ENCODE data around the gene CSH1. TPM values are rescaled to one million over a fixed set of nuclear protein-coding genes. Genes with fewer than 3 reads are reported as not detected.

CSH1 gene
- total RNA-seq, 1 donor from 2014 or later, result not detected

DNA sequence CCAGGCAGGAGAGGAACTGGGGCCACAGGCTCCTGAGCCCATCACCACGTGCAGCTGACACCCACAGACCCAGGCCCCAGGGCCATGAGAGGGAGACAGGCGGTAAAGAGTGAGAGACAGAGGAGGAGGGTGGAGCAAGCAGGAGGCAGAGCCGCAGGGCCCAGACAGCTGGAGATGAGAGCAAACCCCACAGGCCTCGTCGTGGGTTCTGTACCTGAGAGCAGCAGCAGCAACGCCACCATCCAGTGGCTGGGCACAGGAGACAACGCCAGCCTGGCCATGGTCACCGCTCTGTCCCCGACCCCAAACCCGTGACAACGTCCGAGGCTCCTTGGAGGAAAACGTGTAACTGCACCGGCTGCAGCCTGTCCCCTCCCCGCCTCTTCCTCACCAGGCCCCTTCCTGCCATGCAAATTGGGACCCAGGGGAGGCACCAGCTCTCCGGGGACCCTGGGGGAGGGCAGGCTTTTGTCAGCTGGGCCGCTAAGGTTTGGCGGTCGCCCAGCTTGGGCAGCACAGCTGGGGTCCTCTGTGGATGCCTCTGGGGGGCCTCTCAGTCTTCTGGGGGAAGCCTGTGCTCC is 35.7 kb upstream of the CSH1 start, which contains the start of gene CD79B:
TSS of gene CD79B (minus strand) at position 351 of the 581 bp plus-strand sequence. CDS start at position 281, 70 bp downstream.
- intact Hi-C loops (cut with DNase I), result no loop called here
- DNase-seq (ENCODE audit: extremely low spot score in 2 of 2), result no peak
- TF ChIP-seq, protein P1, sequence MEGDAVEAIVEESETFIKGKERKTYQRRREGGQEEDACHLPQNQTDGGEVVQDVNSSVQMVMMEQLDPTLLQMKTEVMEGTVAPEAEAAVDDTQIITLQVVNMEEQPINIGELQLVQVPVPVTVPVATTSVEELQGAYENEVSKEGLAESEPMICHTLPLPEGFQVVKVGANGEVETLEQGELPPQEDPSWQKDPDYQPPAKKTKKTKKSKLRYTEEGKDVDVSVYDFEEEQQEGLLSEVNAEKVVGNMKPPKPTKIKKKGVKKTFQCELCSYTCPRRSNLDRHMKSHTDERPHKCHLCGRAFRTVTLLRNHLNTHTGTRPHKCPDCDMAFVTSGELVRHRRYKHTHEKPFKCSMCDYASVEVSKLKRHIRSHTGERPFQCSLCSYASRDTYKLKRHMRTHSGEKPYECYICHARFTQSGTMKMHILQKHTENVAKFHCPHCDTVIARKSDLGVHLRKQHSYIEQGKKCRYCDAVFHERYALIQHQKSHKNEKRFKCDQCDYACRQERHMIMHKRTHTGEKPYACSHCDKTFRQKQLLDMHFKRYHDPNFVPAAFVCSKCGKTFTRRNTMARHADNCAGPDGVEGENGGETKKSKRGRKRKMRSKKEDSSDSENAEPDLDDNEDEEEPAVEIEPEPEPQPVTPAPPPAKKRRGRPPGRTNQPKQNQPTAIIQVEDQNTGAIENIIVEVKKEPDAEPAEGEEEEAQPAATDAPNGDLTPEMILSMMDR (IDR thresholded peaks at IDR 0.05), result no peak
- TF ChIP-seq POLR2A (IDR thresholded peaks at IDR 0.05), result no peak
- no peak for TF ChIP-seq POLR2AphosphoS5 (IDR thresholded peaks at IDR 0.05; ENCODE audit: insufficient read depth in 1 of 2, low read depth in 1 of 2)
- H3K9me3 ChIP-seq, result no peaks in the 10 kb centered on the region
- H3K27ac ChIP-seq, result peak within 1 kb of the TSS; percentile 63
- H3K4me1 ChIP-seq, result peaks cover 22% of the 10 kb centered on the region
- no peaks in the 10 kb centered on the region for H3K36me3 ChIP-seq
- no peaks in the 10 kb centered on the region for H3K27me3 ChIP-seq
- H3K4me3 ChIP-seq, result peak within 1 kb of the TSS; percentile 3 to 11

DNA sequence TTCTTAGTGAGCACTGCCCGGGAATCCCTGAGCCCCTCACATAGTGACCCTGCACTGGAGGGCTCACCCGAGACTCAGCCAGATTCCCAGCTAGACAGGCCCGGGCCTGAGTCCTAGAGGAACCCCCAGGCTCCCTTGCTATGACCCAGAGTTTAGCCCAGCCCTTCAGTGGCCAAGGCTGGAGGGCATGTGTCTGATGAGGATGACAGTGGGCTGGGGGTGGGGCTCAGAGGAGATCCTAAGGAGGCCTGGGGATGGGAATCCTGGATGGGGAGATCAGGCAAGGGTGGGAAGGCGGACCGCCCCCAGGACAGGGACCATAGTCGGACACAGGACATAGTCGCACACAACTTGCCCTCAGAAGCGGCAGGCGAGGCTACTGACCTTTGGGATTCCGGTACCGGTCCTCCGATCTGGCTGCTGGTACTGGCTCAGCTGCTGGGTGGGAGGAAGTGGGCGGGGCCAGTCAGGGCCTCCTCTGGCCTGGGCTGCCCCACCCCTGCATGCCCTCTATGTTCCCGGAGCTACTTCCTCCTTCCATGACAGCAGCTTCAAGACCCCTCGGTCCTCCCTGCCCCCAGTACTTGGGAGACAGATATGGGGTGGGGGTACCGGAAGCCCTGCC is 34.7 kb upstream of the CSH1 start:
- peak overlapping the region; percentile 3 to 11 for H3K4me3 ChIP-seq
- no peaks in the 10 kb centered on the region for H3K36me3 ChIP-seq
- H3K27me3 ChIP-seq, result no peaks in the 10 kb centered on the region
- H3K9me3 ChIP-seq, result no peaks in the 10 kb centered on the region
- no peak for DNase-seq (ENCODE audit: extremely low spot score in 2 of 2)
- peaks cover 22% of the 10 kb centered on the region for H3K4me1 ChIP-seq
- TF ChIP-seq POLR2AphosphoS5 (IDR thresholded peaks at IDR 0.05; ENCODE audit: insufficient read depth in 1 of 2, low read depth in 1 of 2), result no peak
- TF ChIP-seq, protein P1 (IDR thresholded peaks at IDR 0.05), result no peak
- TF ChIP-seq POLR2A (IDR thresholded peaks at IDR 0.05), result no peak
- intact Hi-C loops (cut with DNase I), result no loop called here
- peak overlapping the region; percentile 63 for H3K27ac ChIP-seq

DNA sequence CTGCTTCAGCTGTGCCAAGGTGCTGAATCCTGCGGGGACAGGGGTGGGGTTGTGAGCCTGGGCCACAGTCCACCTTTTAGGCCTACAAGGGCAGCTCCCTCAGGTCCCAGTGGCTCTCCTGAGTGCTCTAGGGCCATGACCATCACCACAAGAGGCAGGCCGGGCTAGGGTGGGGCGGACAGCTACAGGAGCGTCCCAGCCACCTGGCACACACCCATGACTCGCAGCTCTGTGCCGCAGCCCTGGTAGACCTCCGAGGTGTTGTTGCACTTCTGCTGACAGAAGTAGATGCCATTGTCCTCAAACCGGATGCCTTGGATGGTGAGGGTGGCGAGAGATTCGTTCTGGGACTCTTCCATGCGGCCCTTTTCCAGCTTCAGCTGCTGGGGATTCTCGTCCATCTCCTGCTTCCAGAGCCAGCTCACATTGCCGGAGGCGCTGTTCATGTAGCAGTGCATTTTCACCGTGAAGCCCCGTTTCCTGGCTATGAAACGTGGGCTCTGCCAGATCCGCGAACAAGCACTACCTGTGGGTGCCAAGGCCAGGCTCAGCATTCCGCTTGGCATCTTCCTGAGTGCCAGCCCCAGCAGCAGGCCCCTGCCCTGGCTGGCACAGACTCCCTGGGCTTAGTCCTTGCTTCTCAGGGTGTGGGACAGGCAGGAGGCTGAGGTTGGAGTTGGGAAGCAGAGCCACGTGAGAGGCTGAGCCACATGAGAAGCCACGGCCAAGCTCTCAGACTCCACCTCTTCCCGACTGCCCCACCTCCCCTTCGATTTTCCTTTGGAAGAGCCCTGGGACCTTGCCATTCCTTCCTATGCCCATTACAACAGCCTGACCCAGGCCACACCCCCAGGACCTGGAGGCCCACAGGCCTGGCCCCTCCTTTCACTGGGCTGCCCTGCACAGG is 33.7 kb upstream of the CSH1 start:
- Histone ChIP-seq H3K9me3 (no peaks in the 10 kb centered on the region), H3K4me3 (peak overlapping the region in 1 of 2 donors; percentile 5), H3K4me1 (peaks cover 22% of the 10 kb centered on the region), H3K27ac (peak overlapping the region; percentile 63), H3K36me3 (no peaks in the 10 kb centered on the region), H3K27me3 (no peaks in the 10 kb centered on the region)
- intact Hi-C loops (cut with DNase I), result no loop called here
- no peak for DNase-seq (ENCODE audit: extremely low spot score in 2 of 2)
- peak in 1 of 2 donors; percentile 28 for TF ChIP-seq POLR2AphosphoS5 (IDR thresholded peaks at IDR 0.05; ENCODE audit: insufficient read depth in 1 of 2, low read depth in 1 of 2)
- TF ChIP-seq POLR2A (IDR thresholded peaks at IDR 0.05), result no peak
- TF ChIP-seq, protein P1 (IDR thresholded peaks at IDR 0.05), result no peak

DNA sequence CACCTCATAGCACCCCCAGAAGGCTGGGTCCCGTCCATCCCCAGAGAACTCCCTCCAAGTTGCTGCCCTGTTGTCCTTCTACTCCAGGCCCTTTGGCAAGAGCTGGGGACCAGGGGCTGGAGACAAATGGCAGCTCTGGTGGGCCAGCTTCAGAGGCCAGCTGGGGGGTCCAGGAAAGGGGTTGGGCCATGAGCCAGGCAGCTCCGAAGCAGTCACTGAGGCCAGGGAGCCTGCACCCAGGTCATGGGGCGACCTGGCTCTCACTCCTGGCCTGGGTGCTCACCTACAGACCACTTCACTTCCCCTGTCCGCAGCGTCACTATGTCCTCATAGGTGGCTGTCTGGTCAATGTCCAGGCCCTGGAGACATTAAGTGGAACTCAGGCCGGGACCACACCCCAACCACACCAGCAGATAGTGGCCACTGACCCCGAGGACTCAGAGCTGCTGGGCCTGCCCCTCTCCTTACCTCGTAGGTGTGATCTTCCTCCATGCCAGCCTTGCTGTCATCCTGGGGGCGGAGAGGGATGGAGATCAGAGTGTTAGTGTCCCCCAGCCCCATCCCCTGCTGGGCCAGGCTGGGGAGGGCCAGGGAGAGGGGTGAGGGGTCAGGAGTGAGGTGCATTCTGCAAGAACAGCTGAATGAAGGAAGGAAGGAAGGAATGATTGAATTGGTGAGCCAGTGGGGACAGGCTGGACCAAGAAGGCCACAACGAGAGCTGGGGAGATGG is 32.8 kb upstream of the CSH1 start:
- no peaks in the 10 kb centered on the region for H3K36me3 ChIP-seq
- no peak overlapping the region for H3K4me3 ChIP-seq
- DNase-seq (ENCODE audit: extremely low spot score in 2 of 2), result no peak
- H3K27me3 ChIP-seq, result no peaks in the 10 kb centered on the region
- H3K4me1 ChIP-seq, result peaks cover 22% of the 10 kb centered on the region
- TF ChIP-seq POLR2AphosphoS5 (IDR thresholded peaks at IDR 0.05; ENCODE audit: insufficient read depth in 1 of 2, low read depth in 1 of 2) (no peak), POLR2A (IDR thresholded peaks at IDR 0.05) (no peak)
- TF ChIP-seq, protein P1 (IDR thresholded peaks at IDR 0.05), result no peak
- no peak overlapping the region for H3K27ac ChIP-seq
- no peaks in the 10 kb centered on the region for H3K9me3 ChIP-seq
- intact Hi-C loops (cut with DNase I), result no loop called here
